Measurements from ENCODE around the gene FUS. TPM values are rescaled to one million over a fixed set of nuclear protein-coding genes. Genes with fewer than 3 reads are reported as not detected.
A peak's percentile ranks its signal among the peaks of the same experiment; 100 is the strongest.

FUS gene
- total and polyA plus RNA-seq, 2 of the 13 experiments (the other 11 are each of a cell fraction or from before 2014, with no cell fraction given): 68.1 to 168 TPM

DNA sequence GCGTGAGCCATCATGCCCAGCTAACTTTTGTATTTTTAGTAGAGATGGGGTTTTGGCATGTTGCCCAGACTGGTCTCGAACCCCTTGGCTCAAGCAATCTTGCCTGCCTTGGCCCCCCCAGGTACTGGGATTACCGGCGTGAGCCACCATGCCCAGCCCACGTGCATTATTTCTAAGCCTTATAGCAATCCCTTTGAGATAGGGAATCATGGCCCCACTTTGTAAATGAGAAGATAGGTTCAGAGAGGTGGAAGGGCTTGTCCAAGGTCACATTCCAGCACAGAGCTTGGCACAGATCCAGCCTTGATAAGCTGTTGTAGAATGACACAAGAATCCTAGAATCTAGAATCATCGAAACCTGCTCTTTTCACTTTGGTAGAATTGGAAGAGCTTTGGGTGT is 26.8 kb downstream of the FUS start (continued):
- TF ChIP-seq, protein P1, sequence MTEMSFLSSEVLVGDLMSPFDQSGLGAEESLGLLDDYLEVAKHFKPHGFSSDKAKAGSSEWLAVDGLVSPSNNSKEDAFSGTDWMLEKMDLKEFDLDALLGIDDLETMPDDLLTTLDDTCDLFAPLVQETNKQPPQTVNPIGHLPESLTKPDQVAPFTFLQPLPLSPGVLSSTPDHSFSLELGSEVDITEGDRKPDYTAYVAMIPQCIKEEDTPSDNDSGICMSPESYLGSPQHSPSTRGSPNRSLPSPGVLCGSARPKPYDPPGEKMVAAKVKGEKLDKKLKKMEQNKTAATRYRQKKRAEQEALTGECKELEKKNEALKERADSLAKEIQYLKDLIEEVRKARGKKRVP (CRISPR knock-in tag; IDR thresholded peaks at IDR 0.05): peak in 1 of 2 experiments; percentile 67; a peak in 1 of 4 replicates
- TF ChIP-seq NPAS2 (CRISPR knock-in tag; IDR thresholded peaks at IDR 0.05; ENCODE audit: borderline replicate concordance) (no peak), HOXA9 (CRISPR knock-in tag; IDR thresholded peaks at IDR 0.05; ENCODE audit: borderline replicate concordance) (no peak), MIER3 (CRISPR knock-in tag; IDR thresholded peaks at IDR 0.05; ENCODE audit: borderline replicate concordance) (no peak), ATF7-NPFF (CRISPR knock-in tag; IDR thresholded peaks at IDR 0.05; ENCODE audit: low read depth) (no peak), GABPB1 (CRISPR knock-in tag; IDR thresholded peaks at IDR 0.05) (no peak)

DNA sequence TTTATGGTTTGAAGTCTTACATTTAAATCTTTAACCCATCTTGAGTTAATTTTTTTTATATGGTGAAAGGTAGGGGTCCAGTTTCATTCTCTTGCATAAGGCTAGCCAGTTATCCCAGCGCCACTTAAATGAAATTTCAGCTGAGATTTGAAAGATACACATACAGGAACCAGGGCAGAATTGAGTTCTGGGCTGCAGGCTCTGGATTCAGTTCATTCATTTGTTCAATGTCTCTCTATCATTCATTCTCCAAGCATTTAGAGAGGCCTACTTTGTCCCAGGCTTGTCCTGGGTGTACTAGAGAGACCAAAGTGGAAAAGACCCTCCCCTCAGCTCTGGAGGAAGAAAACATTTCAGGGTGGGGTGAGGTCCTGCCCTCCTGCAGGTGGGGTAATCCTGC is 33.4 kb downstream of the FUS start:
- DNase-seq (ENCODE audit: low spot score) (no peak), FAIRE-seq (no peak), ATAC-seq (no peak)
- no peaks in the 10 kb centered on the region for H3K36me3 ChIP-seq (replicated peaks in 1 of 2; ENCODE audit: control insufficient read depth in 1 of 2, insufficient read depth in 2 of 2, low read length in 2 of 2)
- in situ Hi-C loops (cut with HindIII; ENCODE audit: extremely low pct_ligation_motif_present, low pct_unique_long_range_greater_than_20kb) (loop anchor here (25.0 kb wide), 2 partner anchors 224 to 649 kb away; partner anchors contain the start of genes COX6A2, ZNF267 and ZNF843), intact Hi-C loops (cut with micrococcal nuclease; ENCODE audit: unreplicated experiment) (no loop called here)
- ChIA-PET POLR2A (interaction anchor here (0.8 kb wide), 1 partner anchor 12 kb away, joined by 3 read pairs; no protein-coding TSS in a partner anchor), CTCF (ENCODE audit: low intra/inter-chr PET ratio, low total read pairs) (no interaction called here)
- TF ChIP-seq HDAC6 (IDR thresholded peaks at IDR 0.05; ENCODE audit: low read depth, low read length): no peak
- TF ChIP-seq RXRB (CRISPR knock-in tag; IDR thresholded peaks at IDR 0.05; ENCODE audit: borderline replicate concordance): no peak
- TF ChIP-seq, protein P2, sequence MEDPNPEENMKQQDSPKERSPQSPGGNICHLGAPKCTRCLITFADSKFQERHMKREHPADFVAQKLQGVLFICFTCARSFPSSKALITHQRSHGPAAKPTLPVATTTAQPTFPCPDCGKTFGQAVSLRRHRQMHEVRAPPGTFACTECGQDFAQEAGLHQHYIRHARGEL (CRISPR knock-in tag; IDR thresholded peaks at IDR 0.05): no peak
- no peak for TF ChIP-seq RAD51 (IDR thresholded peaks at IDR 0.05; ENCODE audit: borderline replicate concordance)
- TF ChIP-seq ZIK1 (CRISPR knock-in tag; IDR thresholded peaks at IDR 0.05; ENCODE audit: borderline replicate concordance, low read depth): no peak
- no peak for TF ChIP-seq ZNF431 (CRISPR knock-in tag; IDR thresholded peaks at IDR 0.05; ENCODE audit: borderline replicate concordance, low read depth)
- TF ChIP-seq ZNF782 (CRISPR knock-in tag; IDR thresholded peaks at IDR 0.05; ENCODE audit: borderline replicate concordance): no peak
- TF ChIP-seq ARHGAP35 (CRISPR knock-in tag; IDR thresholded peaks at IDR 0.05; ENCODE audit: borderline replicate concordance): no peak
- TF ChIP-seq PCBP2 (optimal IDR thresholded peaks at IDR 0.05; ENCODE audit: low read depth, low read length, poor library complexity, severe bottlenecking): no peak
- TF ChIP-seq, protein P3, sequence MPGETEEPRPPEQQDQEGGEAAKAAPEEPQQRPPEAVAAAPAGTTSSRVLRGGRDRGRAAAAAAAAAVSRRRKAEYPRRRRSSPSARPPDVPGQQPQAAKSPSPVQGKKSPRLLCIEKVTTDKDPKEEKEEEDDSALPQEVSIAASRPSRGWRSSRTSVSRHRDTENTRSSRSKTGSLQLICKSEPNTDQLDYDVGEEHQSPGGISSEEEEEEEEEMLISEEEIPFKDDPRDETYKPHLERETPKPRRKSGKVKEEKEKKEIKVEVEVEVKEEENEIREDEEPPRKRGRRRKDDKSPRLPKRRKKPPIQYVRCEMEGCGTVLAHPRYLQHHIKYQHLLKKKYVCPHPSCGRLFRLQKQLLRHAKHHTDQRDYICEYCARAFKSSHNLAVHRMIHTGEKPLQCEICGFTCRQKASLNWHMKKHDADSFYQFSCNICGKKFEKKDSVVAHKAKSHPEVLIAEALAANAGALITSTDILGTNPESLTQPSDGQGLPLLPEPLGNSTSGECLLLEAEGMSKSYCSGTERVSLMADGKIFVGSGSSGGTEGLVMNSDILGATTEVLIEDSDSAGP (CRISPR knock-in tag; IDR thresholded peaks at IDR 0.05; ENCODE audit: borderline replicate concordance): no peak
- WGBS (ENCODE audit: low lambda C conversion rate): 27% methylated on average over 1 of the region's 1 CpG
- peaks cover 16 to 47% of the 10 kb centered on the region in 2 experiments for H3K27me3 ChIP-seq (ENCODE audit: control insufficient read depth in 1 of 2, insufficient read depth in 2 of 2, low read length in 2 of 2)
- H4K20me1 ChIP-seq (ENCODE audit: insufficient read depth, low read length): no peaks in the 10 kb centered on the region
- H3K27ac ChIP-seq (ENCODE audit: extremely low read length, insufficient read depth, low read length): no peak overlapping the region
- BruUV-seq (replicated peaks): no TSS peak
- H3K9me3 ChIP-seq (ENCODE audit: low read length): no peaks in the 10 kb centered on the region
- no peaks in the 10 kb centered on the region for H3K79me2 ChIP-seq (ENCODE audit: insufficient read depth, low read length)
- no peak overlapping the region for H2AFZ ChIP-seq (ENCODE audit: low read length)
- peaks cover 14% of the 10 kb centered on the region for H3K4me1 ChIP-seq (ENCODE audit: insufficient read depth, low read length)
- H3K9ac ChIP-seq (ENCODE audit: insufficient read depth, low read depth, low read length): no peak overlapping the region
- no peak overlapping the region for H3K4me2 ChIP-seq (ENCODE audit: low read depth, low read length)
- no peak overlapping the region for H3K4me3 ChIP-seq (replicated peaks in 1 of 3; ENCODE audit: insufficient read depth in 1 of 3, low read depth in 2 of 3, low read length in 3 of 3)

All from HepG2 (cell line).